GM21825 (cell line): ENCODE results near the gene SBK3.
"Not testable (repeated sequence)": the region's sequence is repeated elsewhere in the genome, so short reads cannot be mapped to it uniquely, and the experiment has no call there.

ENCODE experiments used
- ATAC-seq: cut with Tn5 transposase; IDR thresholded peaks from one replicate; pipeline ENCODE4 v1.9.1; 2021; ENCODE audit warnings: mild to moderate bottlenecking, moderate library complexity; ENCODE audit not compliant: unreplicated experiment

SBK3 gene

GRCh38 chr19:55578031-55578760 is 32.9 kb upstream of the SBK3 start:
- no peak for ATAC-seq

GRCh38 chr19:55576746-55577145 is 31.4 kb upstream of the SBK3 start:
- no peak for ATAC-seq

- ATAC-seq = not testable (repeated sequence)
These were observed 28.6 kb upstream of the SBK3 start for GRCh38 chr19:55573929-55574328.

DNA sequence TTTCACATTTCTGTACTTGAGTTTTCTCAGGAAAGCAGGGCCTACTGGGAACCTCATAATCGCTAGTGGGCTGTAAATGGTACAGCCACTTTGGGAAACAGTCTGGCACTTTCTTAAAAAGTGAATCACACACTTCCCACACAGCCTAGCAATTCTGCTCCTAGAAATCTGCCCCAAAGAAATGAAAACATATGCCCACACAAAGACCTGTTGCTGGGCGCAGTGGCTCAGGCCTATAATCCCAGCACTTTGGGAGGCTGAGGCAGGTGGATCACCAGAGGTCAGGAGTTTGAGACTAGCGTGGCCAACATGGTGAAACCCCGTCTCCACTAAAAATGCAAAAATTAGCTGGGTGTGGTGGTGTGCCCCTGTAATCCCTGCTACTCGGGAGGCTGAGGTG is 24.1 kb upstream of the SBK3 start:
- not testable (repeated sequence) for ATAC-seq

DNA sequence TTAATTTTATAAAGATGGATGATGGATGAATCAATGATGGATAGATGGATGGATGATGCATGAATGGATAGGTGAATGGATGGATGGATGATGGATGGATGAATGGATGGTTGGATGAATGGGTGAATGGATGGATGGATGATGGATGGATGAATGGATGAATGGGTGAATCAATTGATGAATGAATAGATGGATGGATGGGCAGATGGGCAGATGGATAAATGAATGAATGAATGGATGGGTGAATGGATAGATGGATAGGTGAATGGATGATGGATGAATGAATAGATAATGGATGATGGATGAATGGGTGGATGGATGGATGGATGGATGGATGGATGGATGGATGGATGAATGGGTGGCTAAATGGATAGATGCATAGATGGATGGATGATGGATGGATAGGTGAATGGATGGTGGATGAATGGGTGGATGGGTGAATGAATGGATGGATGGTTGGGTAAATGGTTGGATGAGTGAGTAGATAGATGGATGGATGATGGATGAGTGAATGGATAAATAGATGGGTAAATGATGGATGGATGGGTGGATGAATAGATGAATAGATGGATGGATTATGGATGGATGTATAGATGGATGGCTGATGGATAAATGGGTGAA is 22.5 kb upstream of the SBK3 start:
- ATAC-seq = no peak

GRCh38 chr19:55566823-55567222 is 21.5 kb upstream of the SBK3 start:
- no peak for ATAC-seq

DNA sequence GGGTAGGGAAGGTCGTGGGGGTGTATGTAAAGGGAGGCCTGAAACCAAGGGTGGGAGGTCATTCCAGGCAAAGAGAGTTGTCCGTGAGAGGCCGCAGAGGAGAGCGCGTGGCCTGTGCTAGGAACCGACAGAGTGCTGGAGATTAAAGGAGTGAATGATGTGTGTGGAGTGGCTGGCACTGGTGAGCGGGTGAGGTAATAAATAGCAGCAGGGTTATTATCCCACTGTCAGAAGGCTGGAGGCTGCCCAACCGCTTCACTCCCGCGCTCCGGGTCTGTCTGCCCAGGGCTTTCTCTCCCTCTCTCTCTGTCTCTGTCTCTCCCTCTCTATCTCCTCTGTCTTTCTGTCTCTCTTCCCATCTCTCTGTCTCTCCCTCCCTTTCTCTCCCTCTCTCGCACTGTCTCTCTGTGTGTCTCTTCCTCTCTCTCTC is 17.9 kb upstream of the SBK3 start:
- no peak for ATAC-seq

GRCh38 chr19:55559684-55560083 is 14.3 kb upstream of the SBK3 start:
- no peak for ATAC-seq

- no peak for ATAC-seq
These were observed 9.4 kb upstream of the SBK3 start for GRCh38 chr19:55554741-55555152.

- no peak for ATAC-seq
These were observed 9.0 kb upstream of the SBK3 start for GRCh38 chr19:55554302-55554701.

DNA sequence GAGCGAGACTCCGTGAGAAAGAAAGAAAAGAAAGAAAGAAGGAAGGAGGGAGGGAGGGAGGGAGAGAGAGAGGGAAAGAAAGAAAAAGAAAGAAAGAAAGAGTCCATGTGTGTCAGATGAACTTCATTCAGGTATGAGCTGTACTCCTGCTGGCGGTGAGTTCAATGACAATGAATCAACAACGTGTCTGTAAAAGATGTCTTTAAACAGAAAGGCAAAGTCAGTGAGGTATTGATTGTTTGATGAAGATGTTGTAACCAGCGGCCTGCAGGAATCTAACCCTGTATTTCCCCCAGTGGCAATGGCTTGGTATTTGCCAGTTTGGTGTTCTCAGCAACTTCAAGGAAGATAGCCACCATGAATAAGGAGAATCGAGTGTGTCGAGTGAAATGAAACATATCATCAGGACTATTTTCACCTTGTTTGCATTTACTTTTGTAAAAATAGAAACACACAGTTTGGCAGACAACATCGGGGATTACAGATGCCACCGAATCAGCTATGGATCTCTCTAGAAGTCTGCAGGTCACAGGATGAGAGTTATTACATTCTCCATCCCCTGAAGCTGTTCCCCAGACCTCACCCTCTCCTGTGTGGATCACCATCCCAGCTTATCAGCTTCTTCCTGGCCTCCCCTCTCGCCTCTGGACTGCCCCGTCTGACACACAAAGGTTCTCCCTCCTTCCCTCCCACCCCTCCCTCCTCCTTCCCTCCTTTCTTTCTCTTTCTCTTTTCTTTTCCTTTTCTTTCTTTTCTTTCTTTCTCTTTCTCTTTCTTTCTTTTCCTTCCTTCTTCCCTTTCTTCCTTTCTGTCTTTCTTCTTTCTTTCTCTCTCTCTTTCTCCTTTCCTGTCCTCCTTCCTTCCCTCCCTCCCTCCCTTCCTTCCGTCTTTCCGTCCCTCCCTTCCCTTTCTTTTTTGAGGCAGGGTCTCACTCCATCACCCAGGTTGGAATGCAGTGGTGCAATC is 8.2 kb upstream of the SBK3 start:
- ATAC-seq = no peak

- no peak for ATAC-seq
These were observed 7.3 kb upstream of the SBK3 start for GRCh38 chr19:55552620-55553019.

GRCh38 chr19:55552206-55552605 is 6.9 kb upstream of the SBK3 start:
- no peak for ATAC-seq

DNA sequence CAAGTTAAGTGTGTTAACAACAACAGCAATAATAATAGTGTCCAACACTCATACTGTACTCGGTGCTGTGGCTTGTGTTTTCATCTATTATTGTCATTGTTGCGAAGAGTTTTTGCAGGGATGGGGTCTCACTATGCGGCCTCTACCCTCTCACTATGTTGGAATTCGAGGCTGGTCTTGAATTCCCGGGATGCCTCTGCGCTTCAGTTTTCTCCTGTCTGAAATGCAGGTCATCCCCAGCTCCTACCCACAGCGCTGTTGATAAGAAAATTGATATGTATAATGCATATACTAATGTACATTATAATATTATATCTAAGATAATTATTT is 4.9 kb upstream of the SBK3 start:
- no peak for ATAC-seq

- no peak for ATAC-seq
These were observed 4.4 kb upstream of the SBK3 start for GRCh38 chr19:55549500-55550320.

GRCh38 chr19:55546822-55547614 is 1.7 kb upstream of the SBK3 start:
- ATAC-seq = no peak

GRCh38 chr19:55546011-55546410 is 668 bp upstream of the SBK3 start:
- ATAC-seq = no peak

DNA sequence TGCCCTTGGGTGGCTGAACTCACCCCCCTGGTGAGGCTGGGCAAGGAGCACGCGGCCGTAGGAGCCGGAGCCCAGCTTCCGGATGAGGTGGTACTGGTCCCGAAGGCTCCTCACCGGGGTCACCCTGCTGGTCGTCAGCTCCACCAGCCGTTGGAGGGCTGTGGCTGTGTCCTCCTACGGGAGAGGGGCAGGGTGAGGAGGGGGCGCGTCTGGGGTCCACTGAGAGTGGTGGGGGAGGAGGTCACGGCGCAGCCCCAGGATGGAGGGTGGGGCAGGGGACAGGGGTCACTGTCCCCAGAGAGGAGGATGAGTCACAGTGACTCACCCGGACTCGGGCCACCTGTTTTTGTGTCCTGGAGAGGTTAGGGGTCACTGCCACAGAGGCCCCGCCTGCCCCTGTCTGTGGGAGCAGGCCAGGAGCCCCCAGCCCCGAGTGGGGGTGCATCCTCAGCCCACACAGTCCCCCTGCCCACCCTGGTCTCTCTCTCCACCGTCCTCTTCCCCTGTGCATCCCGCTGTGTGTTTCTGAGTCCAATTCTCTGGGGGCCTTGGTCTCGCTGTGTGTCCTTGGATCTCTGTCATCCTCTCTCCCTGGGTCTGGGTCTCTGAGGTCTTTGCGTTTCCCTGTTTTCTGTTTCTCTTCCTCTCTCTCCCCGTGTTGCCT is 435 bp downstream of the SBK3 start:
- no peak for ATAC-seq

- ATAC-seq = no peak
These were observed 1.3 kb downstream of the SBK3 start for GRCh38 chr19:55544014-55544413.
